Coronary artery (tissue), 2 donors: ENCODE data around the gene OPN4.

Experiments used
- DNase-seq: peaks from one replicate; pipeline ENCODE4 v3.0.0-alpha.2; 2017; ENCODE audit warnings: low spot score
- H3K27ac ChIP-seq, 2 donors: fragments of 200-600 bp; sonication (generic); one replicate each; pipeline ENCODE4 v1.5.1; 2016 to 2019
- H3K4me3 ChIP-seq: fragments of 200-600 bp; sonication (generic); 2 replicates; pipeline ENCODE4 v1.5.1; 2016; ENCODE audit warnings: mild to moderate bottlenecking, moderate library complexity
- TF ChIP-seq, protein P1 (sequence below): fragments of 200-600 bp; sonication (generic); IDR thresholded peaks from one replicate; pipeline ENCODE4 v1.5.1; 2019; ENCODE audit warnings: antibody characterized with exemption

Gene OPN4, protein sequence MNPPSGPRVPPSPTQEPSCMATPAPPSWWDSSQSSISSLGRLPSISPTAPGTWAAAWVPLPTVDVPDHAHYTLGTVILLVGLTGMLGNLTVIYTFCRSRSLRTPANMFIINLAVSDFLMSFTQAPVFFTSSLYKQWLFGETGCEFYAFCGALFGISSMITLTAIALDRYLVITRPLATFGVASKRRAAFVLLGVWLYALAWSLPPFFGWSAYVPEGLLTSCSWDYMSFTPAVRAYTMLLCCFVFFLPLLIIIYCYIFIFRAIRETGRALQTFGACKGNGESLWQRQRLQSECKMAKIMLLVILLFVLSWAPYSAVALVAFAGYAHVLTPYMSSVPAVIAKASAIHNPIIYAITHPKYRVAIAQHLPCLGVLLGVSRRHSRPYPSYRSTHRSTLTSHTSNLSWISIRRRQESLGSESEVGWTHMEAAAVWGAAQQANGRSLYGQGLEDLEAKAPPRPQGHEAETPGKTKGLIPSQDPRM

GRCh38 chr10:86654411-86655172 lies at the start of gene OPN4:
Gene OPN4 (plus strand): TSS chr10:86654547. CDS start chr10:86654784, 237 bp downstream.
- peak; percentile 53 for DNase-seq
- Histone ChIP-seq H3K4me3 (no peak within 1 kb of the TSS), H3K27ac (no peak within 1 kb of the TSS)
- TF ChIP-seq, protein P1, sequence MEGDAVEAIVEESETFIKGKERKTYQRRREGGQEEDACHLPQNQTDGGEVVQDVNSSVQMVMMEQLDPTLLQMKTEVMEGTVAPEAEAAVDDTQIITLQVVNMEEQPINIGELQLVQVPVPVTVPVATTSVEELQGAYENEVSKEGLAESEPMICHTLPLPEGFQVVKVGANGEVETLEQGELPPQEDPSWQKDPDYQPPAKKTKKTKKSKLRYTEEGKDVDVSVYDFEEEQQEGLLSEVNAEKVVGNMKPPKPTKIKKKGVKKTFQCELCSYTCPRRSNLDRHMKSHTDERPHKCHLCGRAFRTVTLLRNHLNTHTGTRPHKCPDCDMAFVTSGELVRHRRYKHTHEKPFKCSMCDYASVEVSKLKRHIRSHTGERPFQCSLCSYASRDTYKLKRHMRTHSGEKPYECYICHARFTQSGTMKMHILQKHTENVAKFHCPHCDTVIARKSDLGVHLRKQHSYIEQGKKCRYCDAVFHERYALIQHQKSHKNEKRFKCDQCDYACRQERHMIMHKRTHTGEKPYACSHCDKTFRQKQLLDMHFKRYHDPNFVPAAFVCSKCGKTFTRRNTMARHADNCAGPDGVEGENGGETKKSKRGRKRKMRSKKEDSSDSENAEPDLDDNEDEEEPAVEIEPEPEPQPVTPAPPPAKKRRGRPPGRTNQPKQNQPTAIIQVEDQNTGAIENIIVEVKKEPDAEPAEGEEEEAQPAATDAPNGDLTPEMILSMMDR = no peak

DNA sequence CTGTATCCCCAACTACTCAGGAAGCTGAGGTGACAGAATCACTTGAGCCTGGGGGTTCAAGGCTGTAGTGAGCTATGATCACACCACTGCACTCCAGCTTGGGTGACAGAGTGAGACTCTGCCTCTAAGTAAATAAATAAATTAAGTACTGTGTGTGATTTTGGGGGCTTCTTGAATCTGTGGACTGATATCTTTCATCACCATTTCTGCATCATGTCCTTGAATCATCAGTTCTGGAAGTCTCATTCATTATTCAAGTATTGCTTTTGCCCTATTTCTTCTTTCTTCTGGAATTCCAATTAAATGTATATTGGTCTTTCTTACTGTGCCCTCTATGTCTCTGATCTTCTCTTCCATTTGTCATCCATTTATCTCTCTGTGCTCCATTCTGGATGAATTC lies 46.7 kb upstream of the OPN4 start:
- TF ChIP-seq, protein P1 = no peak
- no peak overlapping the region for H3K27ac ChIP-seq
- no peak overlapping the region for H3K4me3 ChIP-seq
- DNase-seq = no peak

DNA sequence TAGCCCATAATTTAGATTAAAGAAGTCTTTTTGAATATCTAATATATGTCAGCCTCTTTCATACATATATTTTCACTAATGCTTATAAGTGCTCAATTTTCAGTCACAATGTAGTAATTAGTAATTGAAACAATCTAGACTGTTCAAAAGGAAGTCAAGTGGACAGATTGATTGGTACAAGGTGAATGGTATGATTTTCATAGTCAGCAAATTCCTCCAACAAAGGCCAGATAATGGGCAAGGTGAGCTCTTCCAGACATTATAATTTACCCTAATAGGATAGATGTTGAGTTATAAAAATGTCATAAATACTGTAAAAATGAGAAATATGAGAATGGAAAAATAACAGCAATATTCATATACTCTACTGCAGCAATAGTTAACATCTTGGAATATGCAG lies 44.4 kb upstream of the OPN4 start:
- TF ChIP-seq, protein P1 = no peak
- no peak overlapping the region for H3K4me3 ChIP-seq
- DNase-seq = no peak
- H3K27ac ChIP-seq = no peak overlapping the region

DNA sequence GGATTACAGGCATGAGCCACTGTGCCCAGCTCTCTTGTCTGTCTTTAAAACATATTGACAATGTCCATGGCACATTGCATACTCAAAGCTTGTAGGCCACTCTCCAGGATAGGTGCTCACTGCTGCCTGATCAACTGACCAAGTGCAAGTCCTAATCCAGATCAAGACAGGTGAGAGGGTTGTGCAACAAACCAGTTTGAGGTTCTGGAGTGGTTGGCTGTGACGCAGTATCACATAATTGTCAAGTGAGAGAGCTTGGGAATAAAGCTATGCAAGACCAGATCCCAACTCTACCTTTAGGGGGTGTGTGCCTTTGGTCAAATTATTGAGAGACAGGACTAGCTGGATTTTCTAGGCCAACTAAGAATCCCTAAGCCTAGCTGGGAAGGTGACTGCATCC lies 43.0 kb upstream of the OPN4 start:
- Histone ChIP-seq H3K4me3 (no peak overlapping the region), H3K27ac (no peak overlapping the region)
- TF ChIP-seq, protein P1 = no peak
- DNase-seq = no peak

GRCh38 chr10:86613096-86613495 lies 41.3 kb upstream of the OPN4 start:
- H3K27ac ChIP-seq = no peak overlapping the region
- TF ChIP-seq, protein P1 = no peak

DNA sequence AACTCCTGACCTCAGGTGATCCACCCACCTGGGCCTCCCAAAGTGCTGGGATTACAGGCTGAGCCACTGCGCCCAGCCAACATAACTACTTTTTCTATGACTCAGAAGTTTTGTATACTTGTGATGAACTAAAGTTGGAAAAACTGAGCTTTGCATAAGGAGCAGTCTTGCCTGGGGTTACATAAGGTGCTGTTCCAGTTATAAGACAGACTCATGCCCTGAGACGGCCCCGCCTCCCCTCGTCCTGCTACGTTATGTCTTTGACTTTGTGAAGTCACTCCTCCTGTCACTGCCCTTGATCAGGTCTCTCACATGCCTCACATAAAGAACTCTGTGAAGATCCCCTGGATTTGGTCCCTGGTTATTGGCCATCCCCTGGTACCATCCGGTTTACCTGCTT lies 40.4 kb upstream of the OPN4 start:
- Histone ChIP-seq H3K27ac (no peak overlapping the region), H3K4me3 (no peak overlapping the region)
- TF ChIP-seq, protein P1 = no peak
- no peak for DNase-seq

More at GRCh38 chr10:86613096-86613495, 41.3 kb upstream of the OPN4 start:
- no peak overlapping the region for H3K4me3 ChIP-seq
- no peak for DNase-seq
